SK-N-SH (cell line): ENCODE results near the gene KRT14. TPM values are rescaled to one million over a fixed set of nuclear protein-coding genes. Genes with fewer than 3 reads are reported as not detected.
A peak's percentile ranks its signal among the peaks of the same experiment; 100 is the strongest.

ENCODE experiments used
- CTCF ChIA-PET: fragments of 300-600, 350-600 bp; formaldehyde crosslinking; extraction: SDS; loops from one replicate; lab custom pipeline; 2021; lab: Yijun Ruan, JAX
- POLR2A ChIA-PET: fragments of 350-600 bp; sonication (Branson Sonifier 250); formaldehyde crosslinking; extraction: SDS; loops from one replicate; lab custom pipeline; 2020; ENCODE audit warnings: antibody characterized with exemption, inconsistent platforms; lab: Yijun Ruan, JAX
- DNase-seq: peaks from one replicate; pipeline ENCODE4 v3.0.0; 2012
- H2AFZ ChIP-seq: fragments of 200-600 bp; sonication (generic); 2 replicates; pipeline ENCODE4 v1.8.1; 2016; ENCODE audit warnings: antibody characterized with exemption, mild to moderate bottlenecking, low read depth
- H3F3A ChIP-seq: fragments of 200-600 bp; sonication (generic); replicated peaks from 2 replicates; pipeline ENCODE3; 2016; ENCODE audit warnings: antibody characterized with exemption, mild to moderate bottlenecking; ENCODE audit not compliant: insufficient read depth
- H3K27ac ChIP-seq, 2 experiments: fragments of 200-500 bp in 1 of 2; fragments of 200-600 bp in 1 of 2; sonication (Bioruptor generic) in 1 of 2; sonication (generic), shearing (Covaris generic) in 1 of 2; 2 replicates each; pipeline versions ENCODE4 v1.5.1 to v1.6.1; 2014 to 2016; ENCODE audit warnings: low read depth in 2 of 2, inconsistent platforms in 1 of 2, low read length in 1 of 2, mild to moderate bottlenecking in 1 of 2, mixed read lengths in 1 of 2
- H3K27me3 ChIP-seq: fragments of 200-600 bp; sonication (generic), shearing (Covaris generic); 2 replicates; pipeline ENCODE4 v1.6.1; 2016; ENCODE audit warnings: mixed run types; ENCODE audit not compliant: insufficient read depth
- H3K36me3 ChIP-seq, 2 experiments: fragments of 200-500 bp in 1 of 2; fragments of 200-600 bp in 1 of 2; sonication (Bioruptor generic) in 1 of 2; sonication (generic) in 1 of 2; replicated peaks in 1 of 2; 2 replicates each; pipeline versions ENCODE3 to v1.5.1; 2014 to 2016; ENCODE audit warnings: low read length in 1 of 2, mild to moderate bottlenecking in 1 of 2; ENCODE audit not compliant: insufficient read depth in 2 of 2, control insufficient read depth in 1 of 2
- H3K4me1 ChIP-seq, 2 experiments: fragments of 200-500 bp in 1 of 2; fragments of 200-600 bp in 1 of 2; sonication (Bioruptor generic) in 1 of 2; sonication (generic), shearing (Covaris generic) in 1 of 2; 2 replicates each; pipeline versions ENCODE4 v1.5.1 to v1.6.1; 2014 to 2016; ENCODE audit warnings: low read depth in 1 of 2, low read length in 1 of 2, mixed run types in 1 of 2; ENCODE audit not compliant: insufficient read depth in 2 of 2, control insufficient read depth in 1 of 2
- H3K4me2 ChIP-seq: fragments of 200-600 bp; sonication (generic), shearing (Covaris generic); 2 replicates; pipeline ENCODE4 v1.6.1; 2017; ENCODE audit warnings: mixed run types
- H3K4me3 ChIP-seq, 2 experiments: fragments of 200-500 bp in 1 of 2; fragments of 200-600 bp in 1 of 2; sonication (Bioruptor generic) in 1 of 2; sonication (generic), shearing (Covaris generic) in 1 of 2; 2 replicates each; pipeline versions ENCODE4 v1.5.1 to v1.8.1; 2014 to 2016; ENCODE audit warnings: low read depth in 2 of 2, inconsistent platforms in 1 of 2, low read length in 1 of 2, mild to moderate bottlenecking in 1 of 2, mixed read lengths in 1 of 2, moderate library complexity in 1 of 2
- H3K79me2 ChIP-seq: fragments of 200-600 bp; sonication (generic); 2 replicates; pipeline ENCODE4 v1.8.1; 2017; ENCODE audit warnings: mild to moderate bottlenecking; ENCODE audit not compliant: insufficient read depth
- H3K9ac ChIP-seq: fragments of 200-600 bp; sonication (generic); 2 replicates; pipeline ENCODE4 v1.6.1; 2017; ENCODE audit warnings: mixed run types
- H3K9me2 ChIP-seq: fragments of 200-600 bp; sonication (generic); 2 replicates; pipeline ENCODE4 v1.6.1; 2017; ENCODE audit warnings: mixed run types
- H3K9me3 ChIP-seq: fragments of 200-600 bp; sonication (generic); 2 replicates; pipeline ENCODE4 v1.6.1; 2017; ENCODE audit warnings: mixed run types, mild to moderate bottlenecking, moderate library complexity
- H4K20me1 ChIP-seq: fragments of 200-600 bp; sonication (generic); 2 replicates; pipeline ENCODE4 v1.6.1; 2017; ENCODE audit warnings: mild to moderate bottlenecking, mixed run types; ENCODE audit not compliant: insufficient read depth
- CTCF ChIP-seq: fragments of 200-600 bp; sonication (generic); IDR thresholded peaks from 2 replicates; pipeline ENCODE4 v1.6.1; 2017; ENCODE audit warnings: antibody characterized with exemption, mild to moderate bottlenecking, moderate library complexity
- EZH2phosphoT487 ChIP-seq: fragments of 200-600 bp; sonication (generic); IDR thresholded peaks from 2 replicates; pipeline ENCODE4 v1.6.1; 2017; ENCODE audit warnings: low read depth, mixed run types, mild to moderate bottlenecking, antibody characterized with exemption, moderate library complexity, borderline replicate concordance
- FOXJ3 ChIP-seq: sonication (generic); formaldehyde crosslinking; IDR thresholded peaks from 2 replicates; pipeline ENCODE4 v1.5.1; 2020; ENCODE audit warnings: mild to moderate bottlenecking, missing genetic modification reagents
- GATA2 ChIP-seq: sonication (generic); formaldehyde crosslinking; IDR thresholded peaks from 2 replicates; pipeline ENCODE4 v1.5.0; 2020; ENCODE audit warnings: mild to moderate bottlenecking, missing genetic modification reagents
- MXI1 ChIP-seq: IDR thresholded peaks from 2 replicates; pipeline ENCODE4 v1.6.1; 2012; ENCODE audit warnings: mild to moderate bottlenecking, low read depth, low read length, improper control_type of control experiment
- NRF1 ChIP-seq: IDR thresholded peaks from 2 replicates; pipeline ENCODE4 v1.6.1; 2012; ENCODE audit warnings: low read depth, mild to moderate bottlenecking, low read length
- POLR2AphosphoS5 ChIP-seq: IDR thresholded peaks from 2 replicates; pipeline ENCODE4 v1.6.1; 2012; ENCODE audit warnings: low read depth, low read length
- RAD21 ChIP-seq: IDR thresholded peaks from 2 replicates; pipeline ENCODE4 v1.6.1; 2012; ENCODE audit warnings: mild to moderate bottlenecking, low read length
- SMC3 ChIP-seq: IDR thresholded peaks from 2 replicates; pipeline ENCODE4 v1.6.1; 2012; ENCODE audit warnings: low read depth, low read length, improper control_type of control experiment
- TEAD4 ChIP-seq: IDR thresholded peaks from 2 replicates; pipeline ENCODE4 v1.4.0; 2012; ENCODE audit warnings: mild to moderate bottlenecking, borderline replicate concordance; ENCODE audit not compliant: insufficient read depth
- USF1 ChIP-seq: IDR thresholded peaks from 2 replicates; pipeline ENCODE4 v1.4.0; 2012; ENCODE audit warnings: low read depth, borderline replicate concordance
- USF2 ChIP-seq: fragments of 150-350 bp; IDR thresholded peaks from 2 replicates; pipeline ENCODE4 v1.6.1; 2017; ENCODE audit warnings: antibody characterized with exemption, low read length, low read depth, borderline replicate concordance
- ZBTB33 ChIP-seq: IDR thresholded peaks from 2 replicates; pipeline ENCODE4 v1.4.0; 2012; ENCODE audit warnings: low read depth, borderline replicate concordance
- WGBS: methylation state at CpG from one replicate; pipeline ENCODE4 v1.1.6; 2017; ENCODE audit warnings: low lambda C conversion rate; 5-methylcytosine and 5-hydroxymethylcytosine counted together
- polyA plus RNA-seq, 3 experiments: library from polyadenylated mRNA; depleted of rRNA; stranded (reverse); fragments of >200 nt; gene quantifications; 2 replicates each; pipeline ENCODE4 v1.2.3, GENCODE V29; 2012

KRT14 gene
- polyA plus RNA-seq, 1 of the 3 experiments (the other 2 are of a cell fraction), result not detected

- POLR2A ChIA-PET, result interaction anchor here (1.1 kb wide), 1 partner anchor 69 kb away, joined by 3 read pairs; no protein-coding TSS in a partner anchor
- H3F3A ChIP-seq, result no peaks in the 10 kb centered on the region
- peaks cover 0 to 3% of the 10 kb centered on the region in 2 experiments; a peak in 1 of 4 replicates for H3K4me1 ChIP-seq
- no peaks in the 10 kb centered on the region for H3K36me3 ChIP-seq
- TF ChIP-seq RAD21, result peak; percentile 75
- peak; percentile 62 for TF ChIP-seq CTCF
- no peak for TF ChIP-seq TEAD4
- no peak for TF ChIP-seq FOXJ3 (CRISPR knock-in tag)
- no peak for TF ChIP-seq GATA2 (CRISPR knock-in tag)
- TF ChIP-seq SMC3, result peak; percentile 66
- no peak for TF ChIP-seq EZH2phosphoT487
- no peak for TF ChIP-seq ZBTB33
- TF ChIP-seq USF2, result peak; percentile 23; the same call in 1 of the 2 replicates
- TF ChIP-seq NRF1, result no peak
- no peak for TF ChIP-seq MXI1
- TF ChIP-seq USF1, result peak; percentile 54; the same call in 1 of the 2 replicates
- TF ChIP-seq POLR2AphosphoS5, result no peak
- WGBS, result 47% methylated on average over 13 of the region's 18 CpGs
- no peak overlapping the region for H3K4me3 ChIP-seq
- no peaks in the 10 kb centered on the region for H4K20me1 ChIP-seq
- H3K27ac ChIP-seq, result no peak overlapping the region
- no peaks in the 10 kb centered on the region; the same call in 1 of the 2 replicates for H3K27me3 ChIP-seq
- H2AFZ ChIP-seq, result no peak overlapping the region
- H3K9me3 ChIP-seq, result no peaks in the 10 kb centered on the region
- H3K9me2 ChIP-seq, result no peaks in the 10 kb centered on the region
- no peak overlapping the region for H3K4me2 ChIP-seq
- peak; percentile 90 for DNase-seq
- no peaks in the 10 kb centered on the region for H3K79me2 ChIP-seq
- no peak overlapping the region for H3K9ac ChIP-seq
- CTCF ChIA-PET, result interaction anchor here (0.5 to 2.7 kb wide), 21 partner anchors 8 to 761 kb away, joined by 3 to 57 read pairs (median 5); no protein-coding TSS in a partner anchor
Observed at GRCh38 chr17:41579484-41580243, 7.0 kb downstream of the KRT14 start.
